Esophagus (tissue), 2 donors: ENCODE results near the gene GMEB1. TPM values are rescaled to one million over a fixed set of nuclear protein-coding genes. Genes with fewer than 3 reads are reported as not detected.
"Not testable (repeated sequence)": the region's sequence is repeated elsewhere in the genome, so short reads cannot be mapped to it uniquely, and the experiment has no call there.

Source experiments
- H3K27ac ChIP-seq, 2 donors: one replicate each; pipeline ENCODE4 v1.5.1; 2013; ENCODE audit warnings: low read depth in 2 of 2, mild to moderate bottlenecking in 2 of 2, inconsistent platforms in 1 of 2, low read length in 1 of 2, moderate library complexity in 1 of 2
- H3K27me3 ChIP-seq, 2 donors: one replicate each; pipeline ENCODE4 v1.6.1; 2013; ENCODE audit warnings: low read length in 2 of 2, control low read depth in 1 of 2, mild to moderate bottlenecking in 1 of 2; ENCODE audit not compliant: insufficient read depth in 2 of 2, control insufficient read depth in 1 of 2
- H3K36me3 ChIP-seq, 2 donors: one replicate each; pipeline ENCODE4 v1.6.1; 2013; ENCODE audit warnings: low read length in 1 of 2; ENCODE audit not compliant: control insufficient read depth in 2 of 2, insufficient read depth in 2 of 2
- H3K4me1 ChIP-seq, 2 donors: one replicate each; pipeline ENCODE4 v1.6.1; 2013; ENCODE audit warnings: low read length in 1 of 2; ENCODE audit not compliant: control insufficient read depth in 2 of 2, insufficient read depth in 2 of 2
- H3K4me3 ChIP-seq, 2 donors: one replicate each; pipeline ENCODE4 v1.5.1; 2013; ENCODE audit warnings: low read length in 2 of 2, mild to moderate bottlenecking in 2 of 2, low read depth in 1 of 2, moderate library complexity in 1 of 2
- H3K9me3 ChIP-seq, 2 donors: one replicate each; pipeline ENCODE4 v1.6.1; 2013; ENCODE audit warnings: mild to moderate bottlenecking in 2 of 2, low read depth in 1 of 2, low read length in 1 of 2, moderate library complexity in 1 of 2; ENCODE audit not compliant: control insufficient read depth in 2 of 2, insufficient read depth in 1 of 2
- WGBS, 2 donors: extraction: QIAGEN DNeasy Blood & Tissue Kit; methylation state at CpG; one replicate each; pipeline ENCODE4 v1.1.7; 2013; 5-methylcytosine and 5-hydroxymethylcytosine counted together
- polyA plus RNA-seq, 2 donors: library from polyadenylated mRNA; stranded (reverse); fragments of 200-250 nt; gene quantifications; one replicate each; pipeline ENCODE4 v1.2.3, GENCODE V29; 2013
- donor health status: healthy with polysubstance abuse.
- donor health status: Bipolar disorder and iron deficiency.

Gene GMEB1
- polyA plus RNA-seq, 2 donors, result 3.2 to 5.0 TPM

DNA sequence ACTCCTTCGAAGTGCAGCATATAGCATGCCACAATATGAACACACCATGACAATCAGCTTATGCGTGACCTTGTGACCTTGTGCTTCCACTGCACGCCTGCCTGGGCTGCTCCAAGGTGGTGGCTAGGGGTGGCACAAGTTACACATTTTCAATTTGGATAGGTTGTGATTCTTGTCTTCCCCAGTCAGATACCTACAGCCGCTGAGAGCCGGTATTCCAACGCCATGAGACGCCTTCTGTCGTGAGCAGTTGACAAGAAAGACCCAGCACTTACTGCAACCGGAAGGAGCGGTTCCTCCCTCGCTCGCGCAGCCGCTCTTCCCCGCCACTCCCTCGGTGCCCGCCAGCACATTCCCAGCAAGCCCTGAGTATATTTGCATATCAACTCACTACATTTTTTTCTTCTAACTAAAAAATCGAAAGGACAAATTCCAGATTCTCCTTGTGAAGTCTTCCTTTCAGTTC, 20.5 kb upstream of the GMEB1 start:
- 1% methylated on average over 18 of the region's 18 CpGs for WGBS, 2 donors
- H3K4me1 ChIP-seq, result peaks cover 0 to 3% of the 10 kb centered on the region in 2 donors
- no peaks in the 10 kb centered on the region for H3K36me3 ChIP-seq
- no peaks in the 10 kb centered on the region for H3K9me3 ChIP-seq
- peak overlapping the region; percentile 39 to 42 for H3K4me3 ChIP-seq
- H3K27me3 ChIP-seq, result no peaks in the 10 kb centered on the region
- peak overlapping the region; percentile 96 to 98 for H3K27ac ChIP-seq

DNA sequence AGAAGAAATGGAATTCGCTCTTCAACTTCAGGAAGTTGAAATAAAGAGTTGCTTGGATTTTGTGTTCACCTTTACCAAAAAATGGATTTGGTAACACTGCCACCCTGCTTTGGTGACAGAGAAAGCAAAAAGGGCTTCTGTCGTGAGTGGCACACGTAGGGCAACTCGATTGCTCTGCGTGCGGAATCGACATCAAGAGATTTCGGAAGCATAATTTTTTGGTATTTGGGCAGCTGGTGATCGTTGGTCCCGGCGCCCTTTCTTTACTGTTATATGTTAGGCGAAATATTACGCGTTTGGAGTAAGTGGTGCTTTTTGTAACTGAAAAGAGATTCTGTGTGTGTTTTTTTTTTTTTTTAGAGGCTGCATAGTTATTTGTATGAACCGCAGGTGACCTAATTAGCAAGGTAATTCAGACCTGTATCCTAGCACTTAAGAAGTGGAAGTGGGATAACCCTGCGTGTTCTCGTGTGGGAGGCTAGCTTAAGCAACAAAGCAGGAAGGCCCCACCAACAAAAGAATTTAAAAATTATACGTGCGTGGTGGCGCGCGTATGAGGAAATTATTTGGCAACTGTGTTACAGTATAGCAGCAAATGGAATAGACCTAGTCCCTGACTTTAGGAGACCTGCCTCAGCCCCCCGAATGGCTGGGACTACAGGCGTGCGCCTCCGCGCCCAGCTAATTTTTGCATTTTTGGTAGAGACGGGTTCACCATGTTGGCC, 19.9 kb upstream of the GMEB1 start, which contains the start of gene RNU11:
TSS of gene RNU11 (plus strand) at position 127 of the 725 bp plus-strand sequence.
- Histone ChIP-seq H3K36me3 (no peaks in the 10 kb centered on the region), H3K9me3 (no peaks in the 10 kb centered on the region), H3K4me3 (peak within 1 kb of the TSS; percentile 39 to 42)

DNA sequence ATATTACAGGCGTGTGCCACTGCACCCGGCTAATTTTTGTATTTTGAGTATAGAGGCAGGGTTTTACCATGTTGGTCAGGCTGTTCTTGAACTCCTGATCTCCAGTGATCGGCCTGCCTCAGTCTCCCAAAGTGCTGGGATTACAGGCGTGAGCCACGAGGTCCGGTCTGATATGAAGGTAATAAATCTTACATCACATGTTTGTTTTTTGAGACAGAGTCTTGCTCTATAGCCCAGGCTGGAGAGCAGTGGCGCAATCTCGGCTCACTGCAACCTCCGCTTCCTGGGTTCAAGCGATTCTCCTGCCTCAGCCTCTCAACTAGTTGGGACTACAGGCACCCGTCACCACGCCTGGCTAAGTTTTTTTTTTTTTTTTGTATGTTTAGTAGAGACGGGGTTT, 15.5 kb upstream of the GMEB1 start:
- not testable (repeated sequence) for H3K9me3 ChIP-seq, H3K4me3 ChIP-seq, H3K4me1 ChIP-seq, H3K27ac ChIP-seq, H3K27me3 ChIP-seq, H3K36me3 ChIP-seq
- WGBS, 2 donors, result 84 to 87% methylated on average over 13 of the region's 13 CpGs

More for the DNA sequence above, 19.9 kb upstream of the GMEB1 start, which contains the start of gene RNU11:
- no peaks in the 10 kb centered on the region for H3K27me3 ChIP-seq
- peaks cover 0 to 3% of the 10 kb centered on the region in 2 donors for H3K4me1 ChIP-seq
- peak within 1 kb of the TSS; percentile 96 to 98 for H3K27ac ChIP-seq
- 1% methylated on average over 28 of the region's 28 CpGs for WGBS, 2 donors

DNA sequence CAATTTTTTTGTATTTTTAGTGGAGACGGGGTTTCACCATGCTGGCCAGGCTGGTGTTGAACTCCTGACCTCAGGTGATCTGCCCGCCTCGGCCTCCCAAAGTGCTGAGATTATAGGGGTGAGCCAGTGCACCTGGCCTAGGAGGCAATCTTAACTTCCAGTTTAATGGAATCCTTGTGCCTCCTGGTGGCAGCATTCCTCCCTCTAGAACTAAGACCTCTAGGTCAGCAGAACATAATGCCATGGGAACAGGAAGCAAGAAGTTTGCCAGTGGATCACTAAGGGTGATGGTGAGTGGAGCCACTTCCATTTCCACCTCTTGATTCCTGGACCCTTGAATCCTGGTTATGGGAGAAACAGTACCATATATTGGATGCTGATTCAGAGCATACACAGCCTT, 14.7 kb upstream of the GMEB1 start:
- H3K4me1 ChIP-seq, H3K27ac ChIP-seq, H3K4me3 ChIP-seq, H3K27me3 ChIP-seq, H3K9me3 ChIP-seq, H3K36me3 ChIP-seq: not testable (repeated sequence)
- 39 to 61% methylated on average over 3 of the region's 3 CpGs for WGBS, 2 donors

DNA sequence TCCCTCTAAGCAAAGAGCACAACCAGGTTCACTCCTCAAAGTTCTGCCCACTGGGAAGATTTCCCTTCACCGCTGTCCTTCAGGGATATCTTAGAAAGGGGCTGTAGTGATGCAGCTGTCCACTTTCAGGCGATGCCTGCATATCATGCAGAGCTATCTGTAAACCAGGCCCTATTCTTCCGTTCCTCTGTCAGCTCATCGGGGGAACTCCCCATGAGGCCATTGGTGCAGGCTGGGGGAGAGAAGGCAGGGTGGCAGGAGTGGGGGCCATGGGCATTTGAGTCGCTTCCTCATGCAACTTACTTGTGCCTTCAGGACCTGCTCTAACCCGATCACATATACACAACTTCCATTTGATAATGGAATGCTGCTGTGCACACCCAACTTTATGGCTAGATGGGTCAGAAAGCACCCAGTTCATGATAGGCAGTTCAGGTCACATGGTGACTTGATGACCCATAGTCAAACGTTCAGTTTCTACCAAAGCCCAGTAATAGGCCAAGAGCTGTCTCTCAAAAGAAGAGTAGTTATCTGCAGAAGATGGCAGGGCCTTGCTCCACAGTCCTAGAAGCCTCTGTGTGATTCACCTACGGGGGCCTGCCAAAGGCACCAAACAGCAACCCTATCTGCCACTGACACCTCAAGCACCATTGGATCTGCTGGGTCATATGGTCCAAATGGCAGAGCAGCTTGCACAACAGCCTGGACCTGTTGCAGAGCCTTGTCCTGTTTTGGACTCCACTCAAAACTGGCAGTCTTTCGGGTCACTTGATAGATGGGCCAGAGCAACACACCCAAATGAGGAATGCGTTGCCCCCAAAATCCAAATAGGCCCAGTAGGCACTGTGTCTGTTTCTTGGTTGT, 12.9 kb upstream of the GMEB1 start:
- not testable (repeated sequence) for H3K4me1 ChIP-seq, H3K36me3 ChIP-seq, H3K9me3 ChIP-seq, H3K27me3 ChIP-seq, H3K27ac ChIP-seq, H3K4me3 ChIP-seq
- 79 to 82% methylated on average over 10 of the region's 10 CpGs for WGBS, 2 donors

DNA sequence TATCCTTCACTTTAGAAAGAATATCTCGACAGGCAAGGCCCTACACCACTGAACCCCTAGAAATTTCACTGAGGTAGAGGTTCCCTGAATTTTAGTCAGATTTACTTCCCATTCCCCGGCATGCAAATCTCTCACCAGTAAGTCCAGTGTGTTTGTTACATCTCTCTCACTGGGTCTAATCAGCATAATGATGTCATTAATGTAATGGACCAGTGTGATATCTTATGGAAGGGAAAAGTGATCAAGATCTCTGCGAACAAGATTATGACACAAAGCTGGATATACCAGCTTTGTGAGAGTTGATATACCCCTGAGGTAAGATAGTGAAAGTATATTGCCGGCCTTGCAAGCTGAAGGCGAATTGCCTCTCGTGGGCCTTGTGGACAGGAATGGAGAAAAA, 12.2 kb upstream of the GMEB1 start:
- no peak overlapping the region for H3K27ac ChIP-seq

DNA sequence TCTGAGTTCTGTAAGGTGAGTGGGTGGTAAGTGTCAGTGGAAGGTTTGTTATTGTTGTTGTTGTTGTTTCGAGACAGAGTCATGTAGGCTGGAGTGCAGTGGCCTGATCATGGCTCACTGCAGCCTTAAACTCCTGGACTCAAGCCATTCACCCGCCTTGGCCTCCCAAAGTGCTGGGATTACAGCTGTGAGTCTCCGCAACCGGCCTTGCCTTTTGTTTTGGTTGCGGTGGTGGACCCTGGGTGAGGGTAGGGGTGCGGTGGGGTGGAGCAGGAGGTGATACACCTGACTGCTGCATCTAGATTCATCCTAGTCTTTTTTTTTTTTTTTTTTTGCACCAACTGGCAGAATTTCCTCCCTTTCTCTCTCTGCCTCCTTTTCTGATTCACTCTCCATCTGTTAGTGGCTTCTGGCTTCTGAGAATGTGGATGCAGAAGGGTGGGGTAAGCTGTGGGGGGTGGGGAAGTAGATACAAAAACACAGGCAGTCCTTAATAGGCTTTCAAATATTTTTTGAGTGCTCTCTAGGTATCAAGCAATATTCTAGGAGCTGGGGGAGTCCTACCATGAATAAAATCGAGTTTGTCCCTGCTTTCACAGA, 4.6 kb upstream of the GMEB1 start:
- no peaks in the 10 kb centered on the region for H3K9me3 ChIP-seq
- no peak overlapping the region for H3K27ac ChIP-seq
- H3K4me1 ChIP-seq, result no peaks in the 10 kb centered on the region
- no peaks in the 10 kb centered on the region for H3K27me3 ChIP-seq
- no peak overlapping the region for H3K4me3 ChIP-seq
- WGBS, 2 donors, result 76 to 78% methylated on average over 7 of the region's 7 CpGs
- no peaks in the 10 kb centered on the region for H3K36me3 ChIP-seq

More for the DNA sequence above, 12.2 kb upstream of the GMEB1 start:
- Histone ChIP-seq H3K36me3 (no peaks in the 10 kb centered on the region), H3K9me3 (no peaks in the 10 kb centered on the region), H3K4me1 (no peaks in the 10 kb centered on the region), H3K27me3 (no peaks in the 10 kb centered on the region), H3K4me3 (no peak overlapping the region)
- 90 to 91% methylated on average over 6 of the region's 6 CpGs for WGBS, 2 donors

DNA sequence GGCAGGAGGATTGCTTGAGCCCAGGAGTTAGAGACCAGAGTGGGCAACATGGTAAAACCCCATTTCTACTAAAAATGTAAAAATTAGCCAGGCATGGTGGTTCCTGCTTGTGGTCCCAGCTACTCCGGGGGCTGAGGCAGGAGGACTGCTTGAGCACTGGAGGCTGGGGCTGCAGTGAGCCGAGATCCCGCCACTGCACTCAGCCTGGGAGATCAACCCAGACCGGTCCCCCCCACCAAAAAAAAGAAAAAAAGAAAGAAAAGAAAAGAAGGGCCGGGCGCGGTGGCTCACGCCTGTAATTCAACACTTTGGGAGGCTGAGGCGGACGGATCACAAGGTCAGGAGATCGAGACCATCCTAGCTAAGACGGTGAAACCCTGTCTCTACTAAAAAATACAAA, 1.8 kb upstream of the GMEB1 start:
- Histone ChIP-seq H3K4me1 (no peaks in the 10 kb centered on the region), H3K27ac (peak overlapping the region in 1 of 2 donors; percentile 0), H3K9me3 (no peaks in the 10 kb centered on the region), H3K4me3 (no peak overlapping the region), H3K27me3 (no peaks in the 10 kb centered on the region), H3K36me3 (no peaks in the 10 kb centered on the region)
- WGBS, 2 donors, result 94 to 96% methylated on average over 12 of the region's 12 CpGs

DNA sequence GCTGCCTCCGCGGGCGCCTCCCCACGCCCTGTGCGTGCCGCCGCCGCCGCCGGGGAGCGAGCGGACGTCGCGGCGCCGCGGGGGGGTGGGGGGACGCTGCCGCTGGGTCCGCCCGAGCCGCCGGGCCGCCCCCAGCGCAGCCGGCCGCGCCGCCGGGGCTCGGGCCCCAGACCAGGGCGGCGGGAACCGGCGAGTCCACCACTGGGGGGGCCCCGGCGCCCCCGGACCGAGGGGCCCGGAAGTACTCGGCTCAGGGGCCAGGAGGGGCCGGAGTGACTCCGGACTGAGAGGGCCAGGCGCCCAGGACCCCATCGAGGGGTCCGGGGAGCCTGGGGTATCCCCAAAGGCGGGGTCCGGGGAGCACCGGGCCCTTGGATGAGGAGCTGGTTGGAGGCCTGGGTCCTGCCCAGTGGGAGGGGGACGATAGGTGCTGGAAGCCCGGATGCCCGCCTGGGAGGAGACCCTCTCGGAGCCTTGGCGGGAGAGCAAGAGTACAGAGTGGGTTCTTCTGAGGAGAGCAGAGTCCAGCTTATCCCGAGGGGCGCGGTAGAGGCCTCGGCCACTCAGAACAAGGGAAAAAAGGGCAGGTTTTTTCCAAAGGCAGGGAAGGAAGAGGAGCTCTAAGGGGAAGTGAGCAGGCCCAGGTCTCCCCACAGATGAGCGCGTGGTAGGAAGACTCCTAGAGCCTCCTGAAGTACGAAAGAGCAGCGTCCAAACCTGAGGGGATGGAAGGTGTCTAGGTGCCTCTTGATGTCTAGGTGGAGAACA, 556 bp downstream of the GMEB1 start:
- H3K4me1 ChIP-seq, result no peaks in the 10 kb centered on the region
- WGBS, 2 donors, result 0 to 1% methylated on average over 25 to 63 of the region's 63 CpGs
- H3K4me3 ChIP-seq, result peak overlapping the region; percentile 69 to 78
- H3K9me3 ChIP-seq, result no peaks in the 10 kb centered on the region
- no peaks in the 10 kb centered on the region for H3K27me3 ChIP-seq
- H3K27ac ChIP-seq, result peak overlapping the region; percentile 96 to 99
- H3K36me3 ChIP-seq, result no peaks in the 10 kb centered on the region
